CD4-positive, alpha-beta T cell treated with Interleukin-6 for 4 hours (primary cell): Measurements from ENCODE around the gene CORO7.

ENCODE experiments used
- DNase-seq: peaks from one replicate; pipeline ENCODE4 v3.0.0-alpha.2; 2020; ENCODE audit warnings: mixed read lengths

Gene CORO7

GRCh38 chr16:4381935-4382794 is 34.2 kb downstream of the CORO7 start:
- no peak for DNase-seq

GRCh38 chr16:4381072-4381934 is 35.1 kb downstream of the CORO7 start:
- no peak for DNase-seq

- DNase-seq, result no peak
Observed at GRCh38 chr16:4380119-4381063, 36.0 kb downstream of the CORO7 start.

DNA sequence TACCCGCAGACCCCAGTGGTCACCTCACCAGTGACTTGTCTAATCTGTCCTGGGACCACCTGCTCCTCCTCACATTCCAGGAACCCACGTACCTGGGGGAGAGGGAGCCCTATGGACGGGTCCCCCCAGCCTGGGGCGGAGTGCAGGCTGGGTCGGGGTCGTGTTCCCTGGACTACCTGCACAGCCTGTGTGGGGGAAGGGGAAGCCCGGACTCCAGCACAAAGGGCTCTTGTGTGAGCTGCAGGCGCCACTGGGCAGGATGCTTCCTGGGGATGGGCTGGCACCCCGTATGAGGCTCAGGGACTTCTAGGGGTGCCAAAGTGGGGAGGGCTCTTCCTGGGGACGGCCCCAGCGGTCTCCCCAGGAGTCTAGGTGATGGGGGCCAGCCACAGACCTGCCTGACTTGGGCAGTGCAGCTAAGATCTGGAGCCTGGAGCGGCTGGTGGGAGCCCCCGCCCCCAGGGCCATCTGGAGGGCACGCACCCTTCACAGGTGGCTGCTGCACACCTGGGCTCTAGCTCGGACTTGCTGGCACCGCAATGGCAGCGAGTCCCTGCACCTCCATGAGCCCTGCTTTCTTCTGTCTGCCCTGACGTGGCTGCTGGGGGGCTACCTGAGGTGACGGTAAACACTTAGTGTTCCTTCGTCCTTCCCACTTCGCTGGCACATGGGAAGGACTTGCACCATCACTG is 37.3 kb downstream of the CORO7 start:
- DNase-seq, result no peak

- no peak for DNase-seq
Observed at GRCh38 chr16:4378161-4378666, 38.2 kb downstream of the CORO7 start.

DNA sequence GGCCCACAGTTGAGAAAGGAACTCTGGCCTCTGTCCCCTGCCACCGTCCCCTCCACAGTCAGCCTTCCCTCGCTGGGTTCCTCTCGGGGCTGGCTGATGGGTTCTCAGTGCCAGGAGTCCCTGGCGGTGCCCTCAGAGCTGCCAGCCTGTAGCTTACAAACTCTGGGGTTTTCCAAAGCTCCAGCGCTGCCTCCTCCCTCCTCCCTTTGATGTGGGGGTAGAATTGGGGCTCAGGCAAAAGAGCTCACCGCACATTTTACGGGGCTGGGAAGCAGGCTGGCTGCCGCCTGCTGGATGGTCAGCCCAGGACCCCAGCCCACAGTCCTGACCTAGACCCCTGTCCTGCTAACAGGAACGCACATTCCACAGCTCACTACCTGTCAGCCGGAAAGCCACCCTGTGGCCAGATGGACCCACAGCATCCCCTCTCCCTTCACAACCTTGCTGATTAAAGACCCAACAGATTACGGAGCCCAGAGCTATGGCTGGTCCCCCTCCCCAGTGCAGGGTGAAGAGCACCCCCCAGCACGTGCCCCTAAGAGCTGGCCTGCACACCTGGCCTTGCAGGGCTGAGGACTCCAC is 38.7 kb downstream of the CORO7 start:
- no peak for DNase-seq

DNA sequence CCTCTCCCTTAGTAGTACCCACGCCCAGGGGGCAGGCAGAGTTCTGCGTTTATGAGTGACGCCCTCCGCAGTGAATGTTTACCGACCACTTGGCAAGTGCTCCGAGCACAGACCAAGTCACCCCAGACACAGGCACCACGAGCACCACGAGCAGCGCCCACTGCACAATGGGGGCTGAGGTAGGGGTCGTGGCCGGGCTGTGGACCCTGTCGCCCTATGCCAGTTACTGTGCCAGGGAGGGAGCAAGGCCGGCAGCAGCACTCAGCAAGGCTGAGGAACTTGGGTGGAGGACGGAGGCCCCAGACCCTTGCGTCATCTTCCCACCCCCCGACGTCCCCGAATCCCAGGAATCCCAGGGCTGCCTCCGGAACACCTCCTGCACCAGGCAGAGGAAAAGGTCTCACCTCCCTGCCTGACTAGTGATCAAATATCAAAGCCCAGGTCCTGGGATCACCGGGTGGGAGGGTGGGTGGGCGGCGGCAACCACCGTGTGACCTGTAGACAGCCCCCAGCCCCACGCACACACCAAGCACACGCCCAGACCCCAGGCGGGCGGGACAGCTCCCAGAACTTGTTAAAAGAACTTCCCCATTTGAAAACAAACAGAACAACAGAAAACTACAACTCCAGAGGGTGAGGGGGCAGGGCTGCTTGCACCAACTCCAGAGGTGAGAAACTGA is 39.4 kb downstream of the CORO7 start:
- no peak for DNase-seq

DNA sequence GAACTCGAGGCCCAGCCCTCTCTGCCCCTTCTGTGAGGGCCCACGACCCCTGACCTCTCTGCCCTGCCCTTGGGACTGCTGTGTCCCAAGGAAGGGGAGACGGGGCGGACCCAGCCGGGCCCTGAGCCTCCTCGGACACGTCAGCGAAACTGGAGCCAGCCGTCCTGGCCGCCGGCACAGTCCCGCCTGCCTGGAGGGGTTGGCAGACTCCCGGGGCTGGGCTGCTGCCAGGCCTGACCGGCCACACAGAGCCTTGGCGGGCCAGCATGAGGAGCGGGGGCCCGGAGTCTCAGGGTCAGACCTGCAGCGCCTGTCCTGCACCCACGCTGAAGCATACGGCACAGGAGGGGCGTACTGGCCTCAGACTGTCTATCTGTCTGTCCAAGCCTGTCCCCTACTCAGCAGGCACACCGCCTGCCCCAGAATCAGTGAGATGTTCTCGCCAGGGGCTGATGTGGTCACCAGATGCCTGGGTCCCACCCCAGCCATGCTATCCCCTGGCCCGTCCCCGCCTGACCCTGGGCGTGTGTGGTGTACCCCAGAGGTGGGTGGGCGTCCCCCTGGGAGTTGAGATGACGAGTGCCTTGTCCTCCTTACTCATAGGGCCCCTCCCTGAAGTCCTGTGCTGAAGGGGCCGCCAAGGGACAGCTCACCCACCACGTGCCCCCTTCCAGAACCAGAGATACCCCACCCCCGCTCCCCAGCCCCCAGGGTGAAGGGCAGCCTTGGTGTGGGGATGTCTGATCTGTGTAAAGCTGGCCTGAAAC is 40.1 kb downstream of the CORO7 start:
- DNase-seq, result no peak

DNA sequence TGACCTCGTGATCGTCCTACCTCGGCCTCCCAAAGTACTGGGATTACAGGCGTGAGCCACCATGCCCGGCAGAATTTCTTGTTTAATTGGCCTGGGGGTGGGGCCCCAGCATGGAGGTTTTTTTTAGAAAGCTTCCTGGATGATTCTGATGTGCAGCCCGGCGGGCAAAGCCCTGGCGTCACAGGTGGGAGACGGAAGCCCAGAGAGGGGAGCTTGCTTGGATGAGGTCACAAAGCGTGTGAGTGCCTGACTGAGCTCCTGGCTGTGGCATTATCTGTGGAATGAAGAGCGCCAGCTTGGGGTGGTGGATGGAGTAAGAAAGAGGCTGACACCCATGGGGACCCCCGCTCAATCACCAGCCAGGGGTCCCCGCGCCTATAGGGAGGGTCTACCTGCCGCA is 40.7 kb downstream of the CORO7 start:
- DNase-seq, result no peak

GRCh38 chr16:4373909-4374742 is 42.3 kb downstream of the CORO7 start:
- no peak for DNase-seq

- DNase-seq, result no peak
Observed at GRCh38 chr16:4373356-4373908, 43.0 kb downstream of the CORO7 start.

GRCh38 chr16:4372578-4373355 is 43.6 kb downstream of the CORO7 start:
- no peak for DNase-seq

DNA sequence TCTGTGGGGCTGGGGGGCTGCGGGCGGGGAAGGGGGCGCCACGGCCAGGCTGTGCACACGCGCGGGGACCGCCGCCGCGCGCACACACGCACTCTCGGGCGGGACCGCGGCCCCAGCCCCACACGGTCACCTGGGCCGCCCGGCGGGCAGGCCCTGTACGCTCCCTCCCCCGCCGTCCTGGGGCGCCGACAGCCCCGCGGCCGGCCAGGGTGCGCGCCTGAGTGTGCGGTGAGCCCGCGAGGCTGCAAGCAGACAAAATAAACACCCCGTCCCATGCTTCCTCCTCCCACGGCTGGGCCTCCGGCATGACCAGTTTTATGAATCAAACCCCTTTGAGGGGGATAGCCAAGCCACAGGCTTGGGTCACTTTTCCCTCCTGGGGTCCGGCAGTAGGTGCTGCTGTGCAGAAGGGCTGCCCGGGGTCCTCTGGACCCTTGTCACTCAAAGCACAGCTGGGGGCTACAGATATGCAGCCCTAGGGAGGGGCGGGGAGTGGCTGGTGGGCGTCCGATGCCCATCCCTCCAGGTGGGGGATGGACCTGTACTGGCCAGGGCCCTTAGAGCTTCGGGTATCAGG is 44.3 kb downstream of the CORO7 start:
- peak; percentile 38 for DNase-seq

GRCh38 chr16:4371357-4372000 is 44.9 kb downstream of the CORO7 start, which contains the start of gene VASN:
Gene VASN (plus strand): TSS chr16:4371848. CDS start chr16:4380878, 9,030 bp downstream.
- DNase-seq, result peak; percentile 74

DNA sequence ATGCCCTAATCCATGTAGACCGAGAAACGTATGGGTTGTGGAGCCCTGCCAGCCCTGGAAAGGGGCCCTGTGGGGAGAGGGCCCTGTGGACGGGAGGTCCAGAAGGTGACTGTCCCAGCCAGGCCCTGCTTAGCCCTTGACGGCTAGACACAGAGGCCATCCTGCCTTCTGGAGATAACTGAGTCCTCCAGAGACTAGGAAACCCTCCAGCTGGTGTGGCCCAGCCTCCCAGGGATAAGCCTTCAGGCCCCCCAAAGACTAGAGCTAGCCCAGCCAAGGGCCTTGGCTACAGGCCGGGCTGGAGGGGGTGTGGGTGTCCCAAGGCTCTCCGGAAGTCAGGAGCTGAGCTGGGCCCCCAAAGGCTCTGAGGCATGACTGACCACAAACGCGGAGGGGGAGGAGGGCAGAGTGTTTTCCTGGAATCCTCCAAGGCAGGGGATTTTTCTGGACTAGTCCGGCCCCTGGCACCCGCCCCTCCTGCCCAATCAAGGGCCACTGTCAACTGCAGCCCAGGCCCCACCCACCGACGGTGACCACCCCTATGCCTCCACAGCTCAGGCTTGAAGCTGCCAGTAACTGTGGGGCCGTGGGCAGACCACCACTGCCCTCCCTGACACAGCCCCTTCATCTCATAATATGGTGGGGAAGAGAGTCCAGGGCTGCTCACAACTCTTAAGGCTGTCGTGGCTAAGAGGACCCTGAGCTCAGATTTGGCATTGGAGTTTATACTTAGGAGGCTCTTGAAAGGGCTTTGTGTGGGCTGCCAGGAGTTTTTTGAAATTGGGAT is 45.6 kb downstream of the CORO7 start:
- DNase-seq, result no peak

DNA sequence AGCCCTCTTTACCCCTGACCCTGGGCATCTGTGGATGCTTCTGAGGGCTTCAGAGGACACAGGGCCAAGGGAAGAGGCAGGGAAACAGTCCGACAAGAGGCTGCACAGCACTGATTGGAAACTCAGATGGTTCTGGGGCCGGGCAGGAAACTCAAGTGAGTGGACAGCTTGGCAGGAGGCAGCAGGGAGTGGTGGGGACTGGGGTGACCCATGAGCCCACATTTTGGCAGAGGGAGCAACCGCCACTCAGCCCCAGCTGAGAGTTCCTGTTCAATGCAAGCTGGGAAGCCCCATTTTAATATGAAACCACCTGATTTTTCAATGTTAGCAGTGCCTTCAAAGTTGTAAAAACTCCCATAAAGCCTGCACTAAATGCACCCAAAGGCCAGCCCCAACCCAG is 46.2 kb downstream of the CORO7 start:
- DNase-seq, result no peak
